ENCODE measurements around the gene CRIP2.

Gene CRIP2, protein sequence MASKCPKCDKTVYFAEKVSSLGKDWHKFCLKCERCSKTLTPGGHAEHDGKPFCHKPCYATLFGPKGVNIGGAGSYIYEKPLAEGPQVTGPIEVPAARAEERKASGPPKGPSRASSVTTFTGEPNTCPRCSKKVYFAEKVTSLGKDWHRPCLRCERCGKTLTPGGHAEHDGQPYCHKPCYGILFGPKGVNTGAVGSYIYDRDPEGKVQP

DNA sequence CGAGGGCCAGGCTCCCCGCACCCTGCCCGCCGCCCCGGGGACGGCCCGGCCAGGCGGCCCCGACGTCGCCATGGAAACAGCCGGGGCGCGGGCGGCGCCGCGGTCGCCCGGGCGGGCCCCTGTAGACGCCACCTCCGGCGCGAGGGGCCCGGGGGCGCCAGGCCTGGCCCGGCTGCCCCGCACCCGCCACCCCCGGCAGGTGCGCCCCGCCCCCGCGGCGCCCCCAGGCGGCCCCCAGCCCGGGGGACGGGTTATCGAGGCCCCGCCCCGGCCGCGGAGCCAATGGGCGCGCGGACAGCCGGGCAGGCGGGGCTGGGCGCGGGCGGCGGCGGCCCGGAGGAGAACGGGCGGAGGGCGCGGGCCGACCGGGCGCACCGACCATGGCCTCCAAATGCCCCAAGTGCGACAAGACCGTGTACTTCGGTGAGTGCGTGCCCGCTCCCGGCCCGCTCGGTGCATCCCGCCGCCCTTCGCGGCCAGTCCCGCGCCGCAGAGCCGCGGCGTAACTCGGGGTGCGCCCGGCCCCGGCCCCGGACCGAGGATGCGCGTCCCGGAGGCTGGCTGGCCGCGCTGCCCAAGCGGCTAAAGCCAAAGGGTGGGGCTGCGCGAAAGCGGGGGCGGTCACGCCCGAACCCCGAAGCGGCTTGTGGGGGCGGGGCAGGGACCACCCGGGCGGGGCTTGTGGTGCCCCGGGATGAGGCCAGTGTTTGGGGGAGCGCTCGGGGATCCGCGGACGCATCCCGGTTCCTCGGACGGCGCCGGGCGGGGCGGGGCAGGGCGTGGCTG, at the start of gene CRIP2:
TSS of gene CRIP2 (plus strand) at position 339 of the 786 bp plus-strand sequence. CDS start at position 381, 42 bp downstream.
- DNase-seq = peak; percentile 67

DNA sequence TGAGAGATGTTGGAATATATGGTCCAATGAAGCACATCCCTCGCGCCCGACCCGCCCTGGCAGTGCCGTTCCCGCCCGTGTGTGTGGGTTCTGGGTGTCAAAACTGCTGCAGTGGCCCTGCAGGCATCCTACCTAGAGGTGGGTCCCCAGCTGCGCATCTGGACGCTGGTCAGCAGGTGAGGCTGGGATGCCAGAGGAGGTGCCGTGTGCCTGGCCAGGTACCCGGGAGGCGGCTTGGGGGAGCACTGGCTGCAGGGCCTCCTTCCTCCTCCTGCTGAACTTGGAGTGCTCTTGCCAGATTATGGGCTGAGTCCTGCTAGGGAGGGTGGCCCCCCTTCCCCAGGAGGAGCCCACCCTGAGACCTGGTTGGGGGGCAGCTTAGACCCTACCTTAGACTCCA, 49.8 kb upstream of the CRIP2 start:
- DNase-seq = no peak

DNA sequence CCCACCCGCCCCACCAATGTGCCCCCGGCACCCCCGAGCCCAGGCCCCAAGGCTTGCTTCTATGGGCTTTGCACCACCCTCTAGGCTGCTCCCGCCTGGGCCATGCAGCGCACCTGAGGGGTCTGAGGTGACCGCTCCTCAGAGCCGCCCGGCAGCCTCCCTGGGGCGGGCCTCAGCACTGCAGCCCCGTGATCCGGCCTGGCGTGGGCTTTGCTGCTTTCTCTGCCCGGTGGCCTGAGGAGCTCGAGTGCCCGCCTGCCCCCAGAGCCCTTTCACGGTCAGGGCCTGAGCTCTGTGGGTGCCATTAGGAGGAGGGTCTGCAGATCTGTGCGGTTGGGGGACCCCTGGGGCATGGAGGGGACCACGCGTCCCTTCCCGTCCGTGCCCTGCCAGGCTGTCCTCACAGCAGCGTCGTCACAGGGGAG, 48.8 kb upstream of the CRIP2 start:
- DNase-seq = no peak

DNA sequence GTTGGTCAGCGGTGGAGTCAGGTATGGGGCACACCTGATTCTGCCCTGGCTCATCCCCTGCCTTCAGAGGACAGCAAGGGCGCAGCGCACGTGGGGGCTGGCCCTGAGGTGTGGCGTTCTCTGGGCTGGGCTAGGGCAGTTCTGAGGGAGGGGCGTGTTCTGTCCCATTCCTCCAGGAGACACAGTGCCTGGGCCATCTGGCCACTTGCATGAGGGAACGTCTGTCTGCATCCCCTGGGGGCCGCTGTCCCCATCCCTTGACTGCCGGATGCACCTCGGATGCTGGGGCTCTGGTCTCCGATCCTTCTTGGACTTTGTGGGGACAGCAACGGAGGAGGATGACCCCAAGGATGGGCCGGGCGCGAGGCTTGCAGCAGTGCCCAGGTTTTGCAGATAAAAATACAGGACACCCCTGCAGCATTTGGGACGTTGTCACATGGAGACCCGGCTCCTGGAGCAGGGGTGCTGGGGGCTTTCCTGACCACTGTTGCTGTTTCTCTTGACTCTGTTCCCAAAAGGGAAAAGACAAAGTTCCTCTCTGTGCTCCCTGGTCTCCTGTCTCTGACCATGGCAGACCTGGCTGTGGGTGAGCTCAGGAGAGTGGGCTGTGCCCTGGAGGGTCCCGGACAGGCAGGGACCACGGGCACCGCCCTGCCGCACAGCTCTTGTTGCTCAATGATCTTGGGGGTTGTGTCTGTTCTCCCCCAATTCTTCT, 48.0 kb upstream of the CRIP2 start:
- no peak for DNase-seq

DNA sequence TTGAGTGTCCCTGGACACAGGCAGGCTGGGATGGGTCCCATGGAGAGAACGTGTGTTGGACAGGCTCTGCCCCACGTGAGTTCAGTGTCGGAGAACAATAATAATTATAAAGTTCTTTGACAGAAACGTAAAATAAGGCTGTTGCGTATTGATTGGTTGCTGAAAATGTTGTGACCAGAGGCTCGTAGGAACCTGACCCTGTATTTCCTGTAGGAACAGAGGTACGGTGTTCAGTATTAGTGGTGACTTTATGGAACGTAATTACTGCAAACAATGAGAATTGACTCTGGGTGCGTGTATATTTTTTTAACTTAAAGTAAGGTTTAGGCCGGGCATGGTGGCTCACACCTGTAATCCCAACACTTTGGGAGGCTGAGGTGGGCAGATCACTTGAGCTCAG, 47.2 kb upstream of the CRIP2 start:
- DNase-seq = no peak

DNA sequence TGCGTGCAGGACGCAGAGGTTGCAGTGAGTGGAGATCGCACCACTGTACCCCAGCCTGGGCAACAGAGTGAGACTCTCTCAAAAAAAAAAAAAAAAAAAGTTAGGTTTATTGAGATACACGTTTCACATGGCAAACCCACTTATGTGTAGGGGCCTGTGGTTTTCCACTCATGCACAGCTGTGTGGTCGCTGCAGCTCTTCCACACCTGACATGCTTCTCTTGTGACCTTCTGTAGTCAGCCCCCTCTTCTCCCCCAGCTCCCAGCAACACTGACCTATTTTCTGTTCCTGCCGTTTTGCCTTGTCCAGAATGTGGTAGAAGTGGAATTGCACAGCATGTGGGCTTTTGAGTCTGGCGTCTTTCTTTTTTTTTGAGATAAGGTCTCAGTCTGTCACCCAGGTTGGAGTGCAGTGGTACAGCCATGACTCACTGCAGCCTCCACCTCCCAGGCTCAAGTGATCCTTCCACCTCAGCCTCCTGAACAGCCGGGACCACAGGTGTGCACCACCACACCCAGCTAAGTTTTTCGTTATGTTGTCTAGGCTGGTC, 46.6 kb upstream of the CRIP2 start:
- no peak for DNase-seq

DNA sequence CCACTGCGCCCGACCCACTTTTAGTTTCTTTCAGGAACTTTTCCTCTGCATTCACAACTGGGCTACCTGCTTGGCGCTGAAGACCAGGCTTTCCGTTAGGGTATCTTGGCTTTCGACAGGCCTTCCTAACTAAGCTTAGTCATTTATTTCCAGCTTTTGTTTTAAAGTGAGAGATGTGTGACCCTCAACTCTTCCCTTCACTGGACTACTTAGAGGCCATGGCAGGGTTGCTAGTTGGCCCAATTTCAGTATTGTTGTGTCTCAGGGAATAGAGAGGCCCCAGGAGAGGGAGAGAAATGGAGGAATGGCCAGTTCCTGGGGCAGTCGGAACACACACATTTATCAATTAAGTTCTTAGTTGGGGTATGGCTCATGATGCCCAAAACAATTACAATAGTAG, 44.6 kb upstream of the CRIP2 start:
- DNase-seq = no peak

DNA sequence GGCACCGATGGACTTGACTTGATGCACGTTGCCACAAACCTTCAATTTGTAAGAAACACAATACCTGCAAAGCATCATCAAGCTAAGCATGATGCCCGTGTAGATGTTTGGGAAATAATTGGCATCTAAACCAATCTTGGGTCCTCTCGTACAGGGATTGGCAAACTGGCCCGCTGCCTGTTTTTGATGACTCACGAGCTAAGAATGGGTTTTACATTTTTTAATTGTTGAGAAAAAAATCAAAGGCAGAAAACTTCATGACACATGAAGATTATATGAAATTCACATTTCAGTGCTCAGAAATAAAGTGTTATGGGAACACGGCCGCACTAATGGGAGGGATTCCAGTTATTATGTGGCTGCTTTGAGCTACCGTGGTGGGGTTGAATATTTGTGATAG, 44.1 kb upstream of the CRIP2 start:
- no peak for DNase-seq

DNA sequence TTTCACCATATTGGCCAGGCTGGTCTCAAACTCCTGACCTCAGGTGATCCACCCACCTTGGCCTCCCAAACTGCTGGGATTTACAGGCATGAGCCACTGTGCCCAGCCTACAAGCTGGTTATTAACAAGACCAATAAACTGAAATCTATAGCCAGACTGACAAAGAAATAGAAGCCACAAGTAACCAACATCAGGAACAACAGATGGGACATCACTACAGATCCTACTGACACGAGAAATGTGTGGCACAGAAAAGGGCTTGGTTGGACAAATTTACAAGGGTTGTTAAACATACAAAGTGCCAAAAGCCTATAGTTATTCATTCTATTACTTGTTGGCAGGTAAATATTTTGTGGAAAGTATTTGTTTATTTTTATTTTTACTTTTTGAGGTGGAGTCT, 43.4 kb upstream of the CRIP2 start:
- DNase-seq = no peak

DNA sequence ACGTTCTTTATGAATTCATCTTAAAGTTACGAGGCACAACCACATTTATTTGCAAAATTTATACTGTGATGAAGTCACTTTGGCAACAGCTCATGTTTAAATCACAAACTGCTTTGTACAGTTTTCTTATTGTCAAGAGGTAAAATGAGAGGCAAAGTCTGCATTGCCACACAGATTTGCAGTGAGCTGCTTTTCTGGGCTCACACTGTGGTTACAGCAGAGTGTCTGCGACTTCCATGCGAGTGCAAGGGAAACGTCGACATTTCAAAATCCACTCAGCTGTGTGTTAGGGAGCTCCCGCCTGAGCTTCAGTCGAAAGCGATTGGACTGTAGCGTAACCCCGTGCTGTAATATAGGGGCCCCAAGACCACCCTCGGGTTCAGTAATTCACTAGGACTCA, 42.0 kb upstream of the CRIP2 start:
- DNase-seq = no peak

DNA sequence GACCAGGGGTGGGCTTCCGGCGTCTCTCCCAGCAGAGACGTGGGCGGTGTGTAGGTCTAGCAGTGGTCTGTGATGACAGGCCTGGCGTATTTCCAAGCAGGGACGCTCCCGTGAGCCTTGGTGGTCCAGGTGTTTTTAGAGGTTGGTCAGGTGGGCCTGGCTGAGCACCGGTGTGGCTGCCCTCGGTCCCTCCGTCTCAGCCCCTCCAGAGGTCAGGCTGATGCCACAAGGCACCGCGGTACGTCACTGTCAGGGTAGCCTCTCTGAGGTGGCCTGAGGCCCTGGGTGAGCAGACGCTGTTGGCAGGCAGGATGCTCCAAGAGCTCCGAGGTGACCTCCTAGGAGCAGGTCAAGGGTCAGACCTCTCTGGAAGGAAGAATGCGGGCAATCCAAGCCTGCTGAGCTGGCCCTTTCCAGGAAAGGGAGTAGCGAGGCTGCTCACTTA, 41.4 kb upstream of the CRIP2 start:
- DNase-seq = no peak

DNA sequence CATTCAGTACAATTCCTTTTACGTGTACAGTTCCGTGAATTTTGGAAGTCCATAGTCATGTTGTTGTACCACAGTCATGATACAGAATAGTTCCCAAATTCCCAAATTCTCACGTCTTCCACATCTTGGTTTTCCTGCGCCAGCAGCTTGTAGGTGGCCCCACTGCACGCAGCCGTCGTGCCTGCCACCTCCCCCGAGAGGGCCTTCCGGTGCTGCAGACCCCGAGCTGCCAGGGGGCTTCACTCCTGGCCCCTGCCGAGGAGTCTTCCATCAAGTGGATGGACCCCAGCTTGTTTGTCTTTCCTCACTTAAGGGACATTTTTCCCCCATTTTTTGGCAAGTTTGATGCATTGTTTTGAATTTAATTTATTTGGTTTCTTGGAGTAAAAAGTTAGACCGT, 38.2 kb upstream of the CRIP2 start:
- no peak for DNase-seq

DNA sequence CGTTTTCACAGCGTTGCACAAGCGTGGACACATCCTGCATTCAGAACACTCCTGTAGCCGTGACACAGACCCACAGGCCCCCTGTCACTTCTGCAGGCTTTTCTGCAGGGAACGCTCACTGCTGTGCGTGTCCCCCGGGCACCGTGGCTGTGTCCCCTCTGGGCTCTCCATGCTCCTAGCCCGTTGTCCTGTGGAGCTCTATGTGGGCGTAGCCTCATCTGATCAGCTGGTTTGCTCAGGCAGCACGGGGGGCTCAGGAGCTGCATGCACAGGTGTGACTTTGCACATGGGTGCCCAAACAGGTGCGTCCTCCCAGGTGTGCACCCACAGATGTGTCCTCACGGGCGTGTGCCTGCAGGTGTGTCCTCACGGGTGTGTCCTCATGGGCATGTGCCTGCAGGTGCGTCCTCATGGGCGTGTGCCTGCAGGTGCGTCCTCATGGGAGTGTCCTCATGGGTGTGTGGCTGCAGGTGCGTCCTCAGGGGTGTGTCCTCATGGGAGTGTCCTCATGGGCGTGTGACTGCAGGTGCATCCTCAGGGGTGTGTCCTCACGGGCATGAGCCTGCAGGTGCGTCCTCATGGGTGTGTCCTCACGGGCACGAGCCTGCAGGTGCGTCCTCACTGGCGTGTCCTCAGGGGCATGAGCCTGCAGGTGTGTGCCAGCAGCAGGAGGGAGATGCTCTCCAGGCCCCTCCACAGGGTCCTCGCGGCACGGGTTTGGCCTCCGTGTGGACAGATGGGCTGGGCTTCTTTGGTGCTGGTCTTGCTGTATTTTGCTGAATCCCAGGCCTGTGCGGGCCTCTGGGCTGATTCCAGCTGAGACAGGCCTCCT, 37.5 kb upstream of the CRIP2 start:
- no peak for DNase-seq

DNA sequence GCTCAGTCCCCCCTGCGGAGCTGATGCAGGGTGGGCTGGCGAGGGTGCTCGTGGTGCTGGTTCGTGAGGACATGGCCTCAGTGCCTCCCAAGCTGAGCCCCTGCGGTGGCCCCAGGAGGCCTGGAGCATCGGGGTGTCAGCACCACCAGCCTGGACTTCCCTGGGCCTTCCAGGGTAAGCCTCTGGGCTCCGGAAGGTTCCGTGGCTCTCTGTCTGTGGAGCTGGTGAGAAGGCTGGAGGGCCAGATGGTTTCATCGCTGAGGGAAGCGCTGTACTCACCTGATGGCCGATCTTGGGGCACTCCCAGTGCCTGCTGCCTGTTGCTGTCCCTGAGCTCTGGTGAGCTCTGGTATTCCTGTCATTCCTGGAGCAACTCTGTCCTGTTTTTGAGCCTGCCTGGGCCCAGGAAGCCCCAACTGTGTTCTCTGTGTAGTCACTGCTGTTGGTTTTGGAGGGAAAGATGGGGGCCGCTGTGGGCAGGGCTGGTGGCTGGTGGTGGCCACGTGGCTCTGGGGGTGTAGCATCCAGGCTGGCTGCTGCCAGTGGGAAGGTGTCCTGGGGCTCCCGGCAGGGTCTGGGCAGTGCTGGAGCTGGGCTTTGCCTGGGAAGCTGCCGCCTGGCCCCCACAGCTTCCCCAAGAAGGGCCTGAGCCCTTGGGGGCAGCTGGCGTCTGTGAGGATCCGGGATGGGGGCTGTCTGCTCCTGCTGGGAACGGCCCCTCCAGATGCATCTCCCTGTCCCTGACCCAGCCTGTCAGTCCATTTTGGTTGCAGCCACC, 36.7 kb upstream of the CRIP2 start:
- no peak for DNase-seq

DNA sequence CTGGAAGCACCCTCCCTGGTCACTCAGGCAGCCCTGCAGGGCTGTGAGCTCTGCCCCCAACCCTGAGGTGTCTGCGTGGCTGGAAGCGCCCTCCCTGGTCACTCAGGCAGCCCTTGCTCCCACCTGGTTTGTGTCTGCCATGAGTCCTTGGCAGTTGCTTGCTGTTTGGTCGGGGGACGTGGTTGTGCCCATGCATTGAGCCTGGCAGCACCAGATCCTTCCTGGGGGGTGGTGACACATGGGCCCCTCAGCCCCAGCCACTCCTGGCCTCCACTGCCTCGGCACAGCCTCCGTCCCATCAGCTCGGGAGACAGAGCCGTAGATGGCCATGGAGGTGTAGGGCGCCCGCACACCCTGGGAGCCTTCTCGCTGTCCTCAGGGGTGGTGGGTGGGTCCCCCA, 35.4 kb upstream of the CRIP2 start:
- DNase-seq = no peak

DNA sequence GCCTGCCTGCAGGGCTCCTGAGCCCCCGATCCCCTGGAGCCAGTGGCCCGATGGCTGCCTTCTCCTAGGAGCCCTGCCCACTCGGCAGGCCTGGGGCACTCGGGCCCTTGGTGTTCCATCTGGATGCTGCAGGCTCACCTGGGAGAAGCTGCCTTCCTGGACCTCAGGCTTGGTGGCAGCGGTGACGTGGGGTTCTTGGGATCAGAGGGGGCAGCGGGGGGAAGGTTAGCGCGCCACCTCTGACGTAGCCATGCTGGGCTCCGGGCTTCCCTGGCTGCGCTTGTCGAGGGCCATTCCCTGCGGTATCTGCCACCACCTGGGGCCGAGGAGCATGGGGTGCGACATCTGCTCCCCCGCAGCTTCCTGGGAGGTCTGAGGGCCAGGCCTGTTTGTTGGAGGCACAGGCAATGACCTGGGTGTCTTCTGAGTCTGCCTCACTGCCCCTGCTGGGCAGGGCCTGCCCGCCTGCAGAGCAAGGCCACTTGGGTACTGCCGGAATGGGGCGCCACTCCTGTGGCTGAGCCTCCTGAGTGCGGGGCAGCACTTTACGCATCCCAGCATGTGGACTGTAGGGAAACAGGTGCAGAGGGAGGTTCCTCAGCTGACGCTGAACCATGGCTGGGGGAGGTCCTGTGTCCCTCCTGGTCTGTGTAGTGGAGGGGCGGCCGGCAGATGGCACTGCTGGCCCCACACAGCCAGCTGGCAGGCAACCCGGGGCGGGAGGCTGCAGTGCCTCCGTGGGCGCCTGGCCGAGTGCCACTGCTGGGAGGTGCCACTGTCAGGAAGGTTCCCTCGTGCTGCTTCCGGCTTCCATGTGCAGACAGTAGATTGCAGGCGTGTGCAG, 34.7 kb upstream of the CRIP2 start:
- DNase-seq = no peak

DNA sequence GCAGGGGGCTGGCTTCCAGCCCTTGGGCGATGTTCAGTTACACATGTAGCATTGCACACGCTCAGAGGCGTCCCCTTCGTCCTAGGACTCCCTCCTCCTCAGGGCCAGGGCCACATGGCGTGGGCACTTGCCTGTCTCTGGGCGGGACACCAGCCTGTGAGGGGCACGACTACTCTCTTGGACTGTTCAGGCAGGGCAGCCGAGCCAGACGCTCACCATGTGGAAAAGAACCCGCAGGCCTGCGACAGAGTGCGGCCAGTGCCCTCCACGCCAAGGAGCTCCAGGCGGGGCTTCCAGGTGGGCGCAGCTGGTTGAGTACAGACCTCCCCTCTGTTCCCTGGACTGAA, 34.1 kb upstream of the CRIP2 start:
- no peak for DNase-seq

DNA sequence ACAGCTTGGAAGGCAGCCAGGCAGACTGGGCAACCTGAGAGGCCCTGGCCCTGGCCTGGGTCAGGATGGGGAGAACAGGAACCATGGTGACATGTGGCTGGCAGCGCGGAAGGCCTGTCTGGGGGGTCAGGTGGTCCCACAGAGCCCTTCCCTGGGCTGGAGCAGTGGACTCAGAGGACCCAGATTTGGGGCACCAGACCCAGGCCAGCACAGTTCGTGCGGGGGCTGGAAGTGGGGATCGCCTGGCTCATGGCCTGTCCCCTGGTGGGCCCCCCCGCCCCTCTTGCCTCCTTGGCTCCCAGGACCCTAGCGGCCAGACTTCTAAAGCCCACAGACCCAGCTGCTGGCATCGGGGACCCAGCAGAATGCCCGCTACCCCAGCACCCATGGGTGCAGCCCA, 33.6 kb upstream of the CRIP2 start:
- DNase-seq = no peak

DNA sequence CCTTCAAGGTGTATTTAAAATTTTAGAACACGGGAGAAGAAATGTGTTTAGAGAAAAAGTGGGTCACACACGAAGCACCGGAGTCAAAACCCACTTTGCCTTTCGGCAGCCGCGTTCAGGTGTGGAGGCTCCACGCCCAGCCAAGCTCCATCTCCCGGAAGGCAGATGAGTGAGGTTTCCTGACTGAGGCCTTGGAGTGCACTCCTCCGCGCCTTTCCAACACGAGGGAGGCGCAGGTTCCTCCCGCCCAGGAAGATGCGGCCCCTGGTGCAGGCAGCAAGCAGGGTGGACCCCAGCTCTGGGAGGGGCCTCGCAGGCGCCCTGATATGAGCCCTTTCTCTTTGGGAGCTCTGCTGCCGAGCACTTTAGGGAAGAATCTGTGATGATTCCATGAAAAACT, 32.5 kb upstream of the CRIP2 start:
- DNase-seq = no peak

DNA sequence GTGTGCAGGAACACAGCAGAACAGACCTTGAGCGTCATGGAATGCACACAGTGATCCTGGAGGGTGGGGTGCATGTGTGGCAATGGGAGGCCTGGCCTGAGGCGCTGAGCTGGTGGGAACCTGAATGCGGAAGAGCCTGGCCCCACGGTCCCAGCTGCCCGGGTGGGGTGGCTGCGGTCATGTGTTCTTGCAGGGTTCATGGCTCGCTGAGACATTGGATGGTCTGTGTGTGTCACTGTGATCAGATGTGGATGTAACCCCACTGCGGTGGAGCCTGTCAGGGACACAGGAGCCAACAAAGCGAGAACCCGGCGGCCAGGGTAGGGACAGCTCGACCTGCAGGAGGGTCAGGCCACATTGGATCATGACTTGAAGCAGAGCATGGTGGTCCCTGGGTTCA, 31.8 kb upstream of the CRIP2 start:
- DNase-seq = no peak

DNA sequence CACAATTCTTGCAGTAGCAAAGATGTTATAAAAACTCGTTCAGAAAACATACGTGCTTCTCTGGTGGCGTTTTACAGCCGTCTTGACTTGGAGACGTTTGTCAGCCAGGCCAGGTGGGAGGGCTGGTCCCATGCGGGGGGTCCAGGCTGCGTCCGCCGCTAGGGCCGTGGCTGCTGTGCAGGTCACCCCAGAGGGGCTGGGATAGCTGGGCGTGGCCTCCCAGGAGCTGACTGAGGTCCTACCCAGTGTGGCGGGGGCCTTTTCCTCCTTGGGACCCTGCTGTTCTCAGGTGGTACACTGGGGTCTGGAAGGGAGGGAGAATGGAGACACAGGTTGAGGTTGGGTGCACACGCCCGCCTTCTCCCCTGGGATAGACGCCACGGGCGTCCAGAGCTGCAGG, 29.8 kb upstream of the CRIP2 start:
- no peak for DNase-seq
